Measurements from ENCODE around the gene NISCH. TPM values are rescaled to one million over a fixed set of nuclear protein-coding genes. Genes with fewer than 3 reads are reported as not detected.
A peak's percentile ranks its signal among the peaks of the same experiment; 100 is the strongest.

Gene NISCH
- total RNA-seq, 4 donors from 2014 or later, result 65.7 to 150 (median 128) TPM

GRCh38 chr3:52440249-52440551 is 15.2 kb upstream of the NISCH start:
- TF ChIP-seq POLR2A (IDR thresholded peaks at IDR 0.05) (no peak), CTCF (IDR thresholded peaks at IDR 0.05) (no peak)
- no peak overlapping the region for H3K27ac ChIP-seq
- no peak overlapping the region for H3K4me3 ChIP-seq
- no peaks in the 10 kb centered on the region for H3K27me3 ChIP-seq
- DNase-seq, result peak in 1 of 3 donors; percentile 38
- peaks cover 0 to 9% (median 0%) of the 10 kb centered on the region in 4 donors for H3K4me1 ChIP-seq
- H3K9me3 ChIP-seq, result no peaks in the 10 kb centered on the region
- no peaks in the 10 kb centered on the region for H3K36me3 ChIP-seq

- Histone ChIP-seq H3K27ac (no peak overlapping the region), H3K4me1 (peaks cover 0 to 9% (median 0%) of the 10 kb centered on the region in 4 donors), H3K27me3 (no peaks in the 10 kb centered on the region), H3K36me3 (no peaks in the 10 kb centered on the region), H3K4me3 (no peak overlapping the region), H3K9me3 (no peaks in the 10 kb centered on the region)
- no peak for TF ChIP-seq POLR2A (IDR thresholded peaks at IDR 0.05)
- no peak for TF ChIP-seq CTCF (IDR thresholded peaks at IDR 0.05)
- DNase-seq, result peak in 1 of 3 donors; percentile 29
Measured at GRCh38 chr3:52440671-52441070, 14.7 kb upstream of the NISCH start.

GRCh38 chr3:52441091-52441771 is 14.2 kb upstream of the NISCH start:
- H3K4me1 ChIP-seq, result peaks cover 0 to 9% (median 0%) of the 10 kb centered on the region in 4 donors
- no peaks in the 10 kb centered on the region for H3K27me3 ChIP-seq
- TF ChIP-seq CTCF (IDR thresholded peaks at IDR 0.05) (no peak), POLR2A (IDR thresholded peaks at IDR 0.05) (no peak)
- no peak overlapping the region for H3K4me3 ChIP-seq
- H3K27ac ChIP-seq, result no peak overlapping the region
- H3K9me3 ChIP-seq, result no peaks in the 10 kb centered on the region
- H3K36me3 ChIP-seq, result no peaks in the 10 kb centered on the region
- DNase-seq, result peak in 1 of 3 donors; percentile 23

- Histone ChIP-seq H3K27ac (no peak overlapping the region), H3K4me3 (no peak overlapping the region), H3K9me3 (no peaks in the 10 kb centered on the region), H3K36me3 (no peaks in the 10 kb centered on the region), H3K27me3 (no peaks in the 10 kb centered on the region), H3K4me1 (peaks cover 0 to 9% (median 0%) of the 10 kb centered on the region in 4 donors)
- TF ChIP-seq POLR2A (IDR thresholded peaks at IDR 0.05) (no peak), CTCF (IDR thresholded peaks at IDR 0.05) (no peak)
- peak in 2 of 3 donors; percentile 28 to 30 for DNase-seq
Measured at GRCh38 chr3:52441772-52442332, 13.6 kb upstream of the NISCH start.

- Histone ChIP-seq H3K4me3 (no peak overlapping the region), H3K4me1 (peaks cover 0 to 7% (median 0%) of the 10 kb centered on the region in 4 donors), H3K9me3 (no peaks in the 10 kb centered on the region), H3K27ac (no peak overlapping the region), H3K36me3 (no peaks in the 10 kb centered on the region), H3K27me3 (no peaks in the 10 kb centered on the region)
- TF ChIP-seq POLR2A (IDR thresholded peaks at IDR 0.05), result no peak
- no peak for TF ChIP-seq CTCF (IDR thresholded peaks at IDR 0.05)
- no peak for DNase-seq
Measured at GRCh38 chr3:52442409-52443267, 12.8 kb upstream of the NISCH start.
